Neutrophil (primary cell): Measurements from ENCODE around the gene COX6B1.
A peak's percentile ranks its signal among the peaks of the same experiment; 100 is the strongest.
"Not testable (repeated sequence)": the region's sequence is repeated elsewhere in the genome, so short reads cannot be mapped to it uniquely, and the experiment has no call there.

ENCODE experiments used
- H3K27ac ChIP-seq: fragments of 200-600 bp; sonication (generic); 2 replicates; pipeline ENCODE4 v1.5.1; 2016; ENCODE audit warnings: mild to moderate bottlenecking, moderate library complexity
- H3K27me3 ChIP-seq: fragments of 200-600 bp; sonication (generic); 2 replicates; pipeline ENCODE4 v1.6.0; 2016; ENCODE audit warnings: mild to moderate bottlenecking
- H3K36me3 ChIP-seq: fragments of 200-600 bp; sonication (generic); 2 replicates; pipeline ENCODE4 v1.5.1; 2017
- H3K4me1 ChIP-seq, 2 experiments: fragments of 200-600 bp in 1 of 2; sonication (generic) in 1 of 2; 1 replicate in 1 of 2; 2 replicates in 1 of 2; pipeline versions ENCODE4 v1.5.1 to v1.6.1; 2013 to 2016; ENCODE audit warnings: low read depth in 1 of 2, low read length in 1 of 2, mild to moderate bottlenecking in 1 of 2, moderate library complexity in 1 of 2; ENCODE audit not compliant: control insufficient read depth in 1 of 2, insufficient read depth in 1 of 2
- H3K4me3 ChIP-seq, 2 experiments: fragments of 200-600 bp in 1 of 2; sonication (generic) in 1 of 2; 1 replicate in 1 of 2; 2 replicates in 1 of 2; pipeline ENCODE4 v1.5.1; 2013 to 2016; ENCODE audit warnings: low read depth in 1 of 2, low read length in 1 of 2, mild to moderate bottlenecking in 1 of 2, moderate library complexity in 1 of 2
- H3K9me3 ChIP-seq: fragments of 200-600 bp; sonication (generic); 2 replicates; pipeline ENCODE4 v1.5.1; 2016
- TF ChIP-seq, protein P1 (sequence below): fragments of 200-600 bp; sonication (generic); IDR thresholded peaks from 2 replicates; pipeline ENCODE4 v1.5.1; 2016; ENCODE audit warnings: antibody characterized with exemption

Gene COX6B1

DNA sequence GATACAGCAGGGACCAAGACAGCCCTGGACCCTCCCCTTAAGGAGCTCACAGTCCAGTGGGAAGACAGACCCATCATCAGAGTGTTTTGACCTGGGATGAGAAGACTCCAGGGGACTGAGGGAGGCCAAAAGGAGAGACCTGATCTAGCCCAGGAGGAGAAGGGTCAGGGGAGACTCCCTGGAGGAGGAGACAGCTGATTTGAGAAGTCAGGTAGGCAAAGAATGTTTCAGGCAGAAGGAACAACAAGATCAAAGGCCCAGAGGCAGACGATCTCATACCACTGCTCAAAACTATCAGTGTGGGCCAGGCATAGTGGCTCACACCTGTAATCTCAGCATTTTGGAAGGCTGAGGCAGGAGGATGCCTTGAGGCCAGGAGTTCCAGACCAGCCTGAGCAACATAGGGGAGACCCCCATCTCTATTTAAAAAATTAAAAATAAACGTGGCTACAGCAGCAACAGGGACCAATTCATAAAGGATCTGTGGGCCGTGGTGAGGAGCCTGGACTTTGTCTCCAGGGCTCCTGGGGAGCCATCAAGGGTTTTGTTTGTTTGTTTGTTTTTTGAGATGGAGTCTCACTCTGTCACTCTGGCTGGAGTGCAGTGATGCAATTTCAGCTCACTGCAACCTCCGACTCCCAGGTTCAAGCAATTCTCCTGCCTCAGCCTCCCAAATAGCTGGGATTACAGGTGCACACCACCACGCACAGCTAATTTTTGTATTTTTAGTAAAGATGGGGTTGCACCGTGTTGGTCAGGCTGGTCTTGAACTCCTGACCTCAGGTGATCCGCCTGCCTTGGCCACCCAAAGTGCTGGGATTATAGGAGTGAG, 2.2 kb upstream of the COX6B1 start:
- Histone ChIP-seq H3K27ac (peak overlapping the region; percentile 79), H3K27me3 (peaks cover 20% of the 10 kb centered on the region), H3K4me1 (peaks cover 45 to 54% of the 10 kb centered on the region in 2 experiments)

DNA sequence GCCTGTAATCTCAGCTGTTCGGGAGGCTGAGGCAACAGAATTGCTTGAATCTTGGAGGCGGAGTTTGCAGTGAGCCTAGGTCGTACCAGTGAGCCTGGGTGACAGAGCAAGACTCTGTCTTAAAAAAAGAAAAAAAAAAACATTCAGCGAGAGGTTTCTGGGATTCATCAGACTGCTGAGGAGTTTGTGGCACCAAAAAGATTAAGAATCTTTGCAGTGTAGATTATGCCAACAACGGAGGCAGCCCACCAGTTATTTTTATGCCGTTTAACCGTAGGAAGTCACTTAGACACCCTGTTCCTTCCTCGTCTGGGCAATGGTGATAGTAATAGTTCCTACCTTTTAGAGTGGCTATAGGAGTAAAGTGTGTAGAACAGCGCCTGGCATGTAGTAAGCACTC, 2.5 kb downstream of the COX6B1 start:
- no peak overlapping the region for H3K4me3 ChIP-seq
- TF ChIP-seq, protein P1, sequence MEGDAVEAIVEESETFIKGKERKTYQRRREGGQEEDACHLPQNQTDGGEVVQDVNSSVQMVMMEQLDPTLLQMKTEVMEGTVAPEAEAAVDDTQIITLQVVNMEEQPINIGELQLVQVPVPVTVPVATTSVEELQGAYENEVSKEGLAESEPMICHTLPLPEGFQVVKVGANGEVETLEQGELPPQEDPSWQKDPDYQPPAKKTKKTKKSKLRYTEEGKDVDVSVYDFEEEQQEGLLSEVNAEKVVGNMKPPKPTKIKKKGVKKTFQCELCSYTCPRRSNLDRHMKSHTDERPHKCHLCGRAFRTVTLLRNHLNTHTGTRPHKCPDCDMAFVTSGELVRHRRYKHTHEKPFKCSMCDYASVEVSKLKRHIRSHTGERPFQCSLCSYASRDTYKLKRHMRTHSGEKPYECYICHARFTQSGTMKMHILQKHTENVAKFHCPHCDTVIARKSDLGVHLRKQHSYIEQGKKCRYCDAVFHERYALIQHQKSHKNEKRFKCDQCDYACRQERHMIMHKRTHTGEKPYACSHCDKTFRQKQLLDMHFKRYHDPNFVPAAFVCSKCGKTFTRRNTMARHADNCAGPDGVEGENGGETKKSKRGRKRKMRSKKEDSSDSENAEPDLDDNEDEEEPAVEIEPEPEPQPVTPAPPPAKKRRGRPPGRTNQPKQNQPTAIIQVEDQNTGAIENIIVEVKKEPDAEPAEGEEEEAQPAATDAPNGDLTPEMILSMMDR: no peak
- H3K36me3 ChIP-seq: peaks cover 45% of the 10 kb centered on the region

More for the DNA sequence above, 2.2 kb upstream of the COX6B1 start:
- no peaks in the 10 kb centered on the region for H3K9me3 ChIP-seq
- TF ChIP-seq, protein P1: no peak
- H3K4me3 ChIP-seq: no peak overlapping the region
- H3K36me3 ChIP-seq: peaks cover 1% of the 10 kb centered on the region

DNA sequence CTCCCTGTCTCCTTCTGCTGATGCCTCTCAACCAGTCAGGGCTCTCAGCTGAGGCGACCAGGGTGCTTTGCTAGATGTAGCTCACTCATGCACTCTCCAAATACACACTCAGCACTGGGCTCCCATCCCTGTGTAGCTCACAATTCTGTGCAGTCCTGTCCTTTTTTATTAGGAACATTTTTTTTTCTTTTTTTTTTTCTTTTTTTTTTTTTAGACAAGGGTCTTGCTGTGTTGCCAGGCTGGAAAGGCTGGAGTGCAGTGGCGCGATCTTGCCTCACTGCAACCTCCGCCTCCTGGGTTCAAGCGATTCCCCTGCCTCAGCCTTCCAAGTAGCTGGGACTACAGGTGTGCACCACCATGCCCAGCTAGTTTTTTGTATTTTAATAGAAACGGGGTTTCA, 6.7 kb downstream of the COX6B1 start:
- peaks cover 88% of the 10 kb centered on the region for H3K36me3 ChIP-seq
- not testable (repeated sequence) for H3K27me3 ChIP-seq, H3K9me3 ChIP-seq, H3K4me1 ChIP-seq, H3K4me3 ChIP-seq, H3K27ac ChIP-seq

More for the DNA sequence above, 2.5 kb downstream of the COX6B1 start:
- Histone ChIP-seq H3K9me3 (no peaks in the 10 kb centered on the region), H3K27ac (no peak overlapping the region), H3K4me1 (peaks cover 23 to 26% of the 10 kb centered on the region in 2 experiments), H3K27me3 (no peaks in the 10 kb centered on the region)

DNA sequence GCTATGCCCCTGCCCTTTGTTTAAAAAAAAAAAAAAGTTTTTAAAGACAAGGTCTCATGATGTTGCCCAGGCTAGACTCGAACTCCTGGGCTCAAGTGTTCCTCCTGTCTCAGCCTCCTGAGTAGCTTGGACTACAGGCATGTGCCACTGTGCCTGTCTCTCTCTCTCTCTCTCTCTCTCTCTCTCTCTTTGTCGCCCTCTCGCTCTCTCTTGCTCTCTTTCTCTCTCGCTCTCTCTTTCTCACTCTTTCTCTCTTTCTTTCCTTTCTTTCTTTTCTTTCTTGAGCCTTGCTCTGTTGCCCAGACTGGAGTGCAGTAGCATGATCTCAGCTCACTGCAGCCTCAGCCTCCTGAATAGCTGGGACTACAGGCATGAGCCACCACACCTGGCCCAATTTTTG, 7.5 kb downstream of the COX6B1 start:
- Histone ChIP-seq H3K27ac (no peak overlapping the region), H3K4me3 (no peak overlapping the region), H3K27me3 (no peaks in the 10 kb centered on the region), H3K4me1 (peaks cover 3 to 4% of the 10 kb centered on the region in 2 experiments), H3K9me3 (no peaks in the 10 kb centered on the region), H3K36me3 (peaks cover 96% of the 10 kb centered on the region)
- TF ChIP-seq, protein P1: no peak

DNA sequence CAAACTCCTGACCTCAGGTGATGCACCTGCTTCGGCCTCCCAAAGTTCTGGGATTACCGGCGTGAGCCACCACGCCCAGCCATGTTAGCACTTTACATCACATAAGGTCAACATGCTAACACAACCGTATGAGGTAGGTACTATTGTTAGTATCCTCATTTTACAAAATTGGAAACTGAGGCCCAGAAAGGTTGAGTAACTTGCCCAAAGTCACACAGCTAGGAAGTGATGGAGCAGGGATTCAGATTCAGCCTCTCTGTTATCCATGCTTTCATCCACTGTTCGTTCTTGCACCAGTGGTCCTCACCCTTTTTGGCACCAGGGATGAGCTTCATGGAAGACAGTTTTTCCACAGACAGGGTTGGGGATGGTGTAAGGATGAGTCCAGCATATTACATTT, 8.6 kb downstream of the COX6B1 start:
- no peaks in the 10 kb centered on the region for H3K9me3 ChIP-seq
- no peaks in the 10 kb centered on the region for H3K27me3 ChIP-seq
- no peak overlapping the region for H3K4me3 ChIP-seq
- H3K36me3 ChIP-seq: peaks cover 94% of the 10 kb centered on the region
- H3K4me1 ChIP-seq: no peaks in the 10 kb centered on the region
- no peak overlapping the region for H3K27ac ChIP-seq
- TF ChIP-seq, protein P1: no peak

DNA sequence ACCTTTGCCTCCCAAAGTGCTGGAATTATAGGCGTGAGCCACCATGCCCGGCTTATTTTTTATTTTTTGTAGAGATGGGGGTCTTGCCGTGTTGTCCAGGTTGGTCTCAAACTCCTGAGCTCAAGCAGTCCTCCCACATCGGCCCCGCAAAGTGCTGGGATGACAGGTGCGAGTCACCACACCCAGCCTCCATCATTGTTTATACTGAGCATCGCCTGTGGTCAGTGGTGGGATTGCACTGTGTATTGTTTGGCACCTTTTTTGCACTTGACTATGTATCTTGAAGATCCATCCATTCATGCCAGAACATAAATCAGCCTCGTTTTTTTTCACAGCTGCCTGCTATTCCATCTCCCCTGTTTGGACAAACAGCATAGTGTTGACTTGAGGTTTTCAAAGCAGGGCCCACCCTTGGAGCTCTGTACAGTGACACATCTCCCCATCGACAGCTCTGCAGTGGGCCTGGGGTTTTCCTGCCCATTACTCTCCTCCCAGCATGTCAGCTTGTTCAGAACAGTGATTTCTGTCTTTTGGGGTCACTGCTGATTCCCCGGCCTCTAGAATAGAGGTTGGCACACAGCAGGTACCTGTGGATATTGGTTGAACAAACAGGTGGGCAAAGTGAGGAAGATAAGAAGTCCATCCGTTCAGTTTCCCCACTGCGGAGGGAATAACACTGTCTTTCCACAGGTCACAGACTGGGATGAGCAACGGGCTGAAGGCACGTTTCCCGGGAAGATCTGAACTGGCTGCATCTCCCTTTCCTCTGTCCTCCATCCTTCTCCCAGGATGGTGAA, 10.0 kb downstream of the COX6B1 start:
- TF ChIP-seq, protein P1: no peak
- Histone ChIP-seq H3K27ac (no peak overlapping the region), H3K4me3 (no peak overlapping the region), H3K27me3 (no peaks in the 10 kb centered on the region), H3K36me3 (peaks cover 81% of the 10 kb centered on the region), H3K4me1 (no peaks in the 10 kb centered on the region), H3K9me3 (no peaks in the 10 kb centered on the region)
